Measurements from ENCODE around the gene RAB31. TPM values are rescaled to one million over a fixed set of nuclear protein-coding genes. Genes with fewer than 3 reads are reported as not detected.

RAB31 gene
- total RNA-seq, 2 donors from 2014 or later, result 4.7 to 16.0 TPM

GRCh38 chr18:9846162-9846925 is 138.2 kb downstream of the RAB31 start:
- no peaks in the 10 kb centered on the region for H3K27me3 ChIP-seq
- H3K9ac ChIP-seq (ENCODE audit: low read depth in 2 of 2, low read length in 2 of 2), result no peak overlapping the region
- H3K9me3 ChIP-seq, result no peaks in the 10 kb centered on the region
- no peaks in the 10 kb centered on the region for H3K4me1 ChIP-seq
- DNase-seq, result no peak
- no peak overlapping the region for H3K27ac ChIP-seq
- no peaks in the 10 kb centered on the region for H3K36me3 ChIP-seq
- intact Hi-C loops (cut with DNase I), result no loop called here
- TF ChIP-seq CTCF (IDR thresholded peaks at IDR 0.05), result no peak
- no peak overlapping the region for H3K4me3 ChIP-seq

- Histone ChIP-seq H3K4me1 (no peaks in the 10 kb centered on the region), H3K27ac (no peak overlapping the region)
These were observed 140.2 kb downstream of the RAB31 start for GRCh38 chr18:9848170-9848879.

GRCh38 chr18:9849407-9850283 is 141.5 kb downstream of the RAB31 start:
- intact Hi-C loops (cut with DNase I), result no loop called here
- Histone ChIP-seq H3K9ac (ENCODE audit: low read depth in 2 of 2, low read length in 2 of 2) (no peak overlapping the region), H3K4me1 (no peaks in the 10 kb centered on the region), H3K36me3 (no peaks in the 10 kb centered on the region), H3K9me3 (no peaks in the 10 kb centered on the region), H3K27ac (peak overlapping the region; percentile 42), H3K27me3 (no peaks in the 10 kb centered on the region), H3K4me3 (no peak overlapping the region)
- TF ChIP-seq CTCF (IDR thresholded peaks at IDR 0.05), result no peak
- DNase-seq, result peak; percentile 72

More at GRCh38 chr18:9848170-9848879, 140.2 kb downstream of the RAB31 start:
- Histone ChIP-seq H3K4me3 (no peak overlapping the region), H3K9ac (ENCODE audit: low read depth in 2 of 2, low read length in 2 of 2) (no peak overlapping the region), H3K27me3 (no peaks in the 10 kb centered on the region), H3K9me3 (no peaks in the 10 kb centered on the region), H3K36me3 (no peaks in the 10 kb centered on the region)
- no peak for TF ChIP-seq CTCF (IDR thresholded peaks at IDR 0.05)
- intact Hi-C loops (cut with DNase I), result no loop called here
- DNase-seq, result no peak

- Histone ChIP-seq H3K27ac (no peak overlapping the region), H3K27me3 (no peaks in the 10 kb centered on the region), H3K9me3 (no peaks in the 10 kb centered on the region), H3K36me3 (no peaks in the 10 kb centered on the region), H3K4me3 (no peak overlapping the region), H3K4me1 (no peaks in the 10 kb centered on the region), H3K9ac (ENCODE audit: low read depth in 2 of 2, low read length in 2 of 2) (no peak overlapping the region)
- intact Hi-C loops (cut with DNase I), result no loop called here
- TF ChIP-seq CTCF (IDR thresholded peaks at IDR 0.05), result no peak
- DNase-seq, result no peak
These were observed 142.2 kb downstream of the RAB31 start for GRCh38 chr18:9850309-9850708.

GRCh38 chr18:9851511-9851910 is 143.4 kb downstream of the RAB31 start:
- no peak for TF ChIP-seq CTCF (IDR thresholded peaks at IDR 0.05)
- intact Hi-C loops (cut with DNase I), result no loop called here
- DNase-seq, result no peak

More at GRCh38 chr18:9851511-9851910, 143.4 kb downstream of the RAB31 start:
- Histone ChIP-seq H3K27ac (no peak overlapping the region), H3K9me3 (no peaks in the 10 kb centered on the region), H3K4me1 (no peaks in the 10 kb centered on the region), H3K36me3 (no peaks in the 10 kb centered on the region), H3K4me3 (no peak overlapping the region), H3K9ac (ENCODE audit: low read depth in 2 of 2, low read length in 2 of 2) (no peak overlapping the region), H3K27me3 (no peaks in the 10 kb centered on the region)

Measured in colonic mucosa (tissue), 4 donors.